WTC11 (cell line): ENCODE measurements around the gene KCTD16.

Experiments
- CREB1 ChIP-seq: sonication (generic); formaldehyde crosslinking; IDR thresholded peaks from 2 replicates; pipeline ENCODE4 v1.8.0; 2023; ENCODE audit warnings: mild to moderate bottlenecking, missing genetic modification reagents
- IRF2 ChIP-seq: sonication (generic); formaldehyde crosslinking; IDR thresholded peaks from 2 replicates; pipeline ENCODE4 v1.8.0; 2022; ENCODE audit warnings: low read depth, missing genetic modification reagents, borderline replicate concordance
- MXD4 ChIP-seq: fragments of 250-450 bp; sonication (Bioruptor Pico); IDR thresholded peaks from 2 replicates; pipeline ENCODE4 v1.8.0; 2021; ENCODE audit warnings: mild to moderate bottlenecking, moderate library complexity, borderline replicate concordance
- OVOL2 ChIP-seq: fragments of 250-450 bp; sonication (Bioruptor Pico); IDR thresholded peaks from 2 replicates; pipeline ENCODE4 v1.9.0; 2021; ENCODE audit warnings: mild to moderate bottlenecking, borderline replicate concordance
- USF1 ChIP-seq: sonication (generic); formaldehyde crosslinking; IDR thresholded peaks from 2 replicates; pipeline ENCODE4 v1.8.0; 2022; ENCODE audit warnings: mild to moderate bottlenecking, missing genetic modification reagents
- ZNF263 ChIP-seq: sonication (generic); formaldehyde crosslinking; IDR thresholded peaks from 2 replicates; pipeline ENCODE4 v1.8.1; 2022; ENCODE audit warnings: low read depth, mild to moderate bottlenecking, moderate library complexity, missing genetic modification reagents
- TF ChIP-seq, protein P1 (sequence below): fragments of 200-600 bp; IDR thresholded peaks from 2 replicates; pipeline ENCODE4 v1.8.0; 2022; ENCODE audit warnings: antibody characterized with exemption
- TF ChIP-seq, protein P2 (sequence below): sonication (generic); formaldehyde crosslinking; IDR thresholded peaks from 2 replicates; pipeline ENCODE4 v1.8.1; 2022; ENCODE audit warnings: low read depth, mild to moderate bottlenecking, moderate library complexity, missing genetic modification reagents, borderline replicate concordance

DNA sequence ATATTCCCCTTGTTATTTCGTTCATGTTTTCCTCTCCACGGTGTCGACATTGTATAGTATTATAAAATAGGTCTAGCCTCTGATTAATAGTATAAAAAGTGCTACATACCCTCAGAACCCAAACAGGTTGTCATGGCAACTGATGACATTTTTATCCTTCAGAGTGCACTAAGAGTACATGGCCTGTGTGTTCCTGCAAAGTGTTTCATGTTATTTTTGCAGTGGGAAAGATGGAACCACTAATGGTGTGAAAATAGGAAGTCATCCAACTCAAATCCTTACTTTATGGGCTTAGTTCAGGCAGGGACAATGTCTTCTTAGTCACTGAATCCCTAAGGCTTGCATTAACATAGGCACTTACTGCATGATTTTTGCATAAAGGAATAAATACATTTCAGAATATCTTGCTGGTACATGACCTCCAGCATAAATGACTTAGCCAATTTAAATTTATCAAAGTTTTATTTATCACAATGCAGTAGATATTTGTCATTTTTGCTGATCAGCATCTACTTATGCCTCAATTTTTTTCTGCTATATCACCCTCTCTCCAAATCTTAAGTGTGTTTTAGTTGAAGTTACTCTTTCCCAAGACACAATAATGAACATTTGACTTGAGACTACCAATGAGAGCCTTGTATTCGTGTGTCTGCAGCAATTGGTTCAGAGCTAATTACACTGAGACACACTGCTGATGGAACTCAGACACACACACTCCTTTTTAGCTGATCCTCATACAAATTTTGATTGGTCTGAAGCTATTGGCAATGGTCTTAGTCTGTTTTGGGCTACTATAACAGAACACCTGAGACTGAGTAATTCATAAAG lies 243.7 kb downstream of the KCTD16 start:
- TF ChIP-seq CREB1 (CRISPR knock-in tag): no peak
- no peak for TF ChIP-seq MXD4
- TF ChIP-seq, protein P1, sequence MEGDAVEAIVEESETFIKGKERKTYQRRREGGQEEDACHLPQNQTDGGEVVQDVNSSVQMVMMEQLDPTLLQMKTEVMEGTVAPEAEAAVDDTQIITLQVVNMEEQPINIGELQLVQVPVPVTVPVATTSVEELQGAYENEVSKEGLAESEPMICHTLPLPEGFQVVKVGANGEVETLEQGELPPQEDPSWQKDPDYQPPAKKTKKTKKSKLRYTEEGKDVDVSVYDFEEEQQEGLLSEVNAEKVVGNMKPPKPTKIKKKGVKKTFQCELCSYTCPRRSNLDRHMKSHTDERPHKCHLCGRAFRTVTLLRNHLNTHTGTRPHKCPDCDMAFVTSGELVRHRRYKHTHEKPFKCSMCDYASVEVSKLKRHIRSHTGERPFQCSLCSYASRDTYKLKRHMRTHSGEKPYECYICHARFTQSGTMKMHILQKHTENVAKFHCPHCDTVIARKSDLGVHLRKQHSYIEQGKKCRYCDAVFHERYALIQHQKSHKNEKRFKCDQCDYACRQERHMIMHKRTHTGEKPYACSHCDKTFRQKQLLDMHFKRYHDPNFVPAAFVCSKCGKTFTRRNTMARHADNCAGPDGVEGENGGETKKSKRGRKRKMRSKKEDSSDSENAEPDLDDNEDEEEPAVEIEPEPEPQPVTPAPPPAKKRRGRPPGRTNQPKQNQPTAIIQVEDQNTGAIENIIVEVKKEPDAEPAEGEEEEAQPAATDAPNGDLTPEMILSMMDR: no peak
- TF ChIP-seq ZNF263 (CRISPR knock-in tag): no peak
- TF ChIP-seq, protein P2, sequence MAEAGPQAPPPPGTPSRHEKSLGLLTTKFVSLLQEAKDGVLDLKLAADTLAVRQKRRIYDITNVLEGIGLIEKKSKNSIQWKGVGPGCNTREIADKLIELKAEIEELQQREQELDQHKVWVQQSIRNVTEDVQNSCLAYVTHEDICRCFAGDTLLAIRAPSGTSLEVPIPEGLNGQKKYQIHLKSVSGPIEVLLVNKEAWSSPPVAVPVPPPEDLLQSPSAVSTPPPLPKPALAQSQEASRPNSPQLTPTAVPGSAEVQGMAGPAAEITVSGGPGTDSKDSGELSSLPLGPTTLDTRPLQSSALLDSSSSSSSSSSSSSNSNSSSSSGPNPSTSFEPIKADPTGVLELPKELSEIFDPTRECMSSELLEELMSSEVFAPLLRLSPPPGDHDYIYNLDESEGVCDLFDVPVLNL (CRISPR knock-in tag): no peak
- no peak for TF ChIP-seq IRF2 (CRISPR knock-in tag)
- TF ChIP-seq OVOL2 (CRISPR knock-in tag): no peak
- no peak for TF ChIP-seq USF1
